Activated CD4-positive, alpha-beta T cell treated with anti-CD3 and anti-CD28 coated beads for 36 hours (primary cell): ENCODE measurements around the gene PCDHGB4. TPM values are rescaled to one million over a fixed set of nuclear protein-coding genes. Genes with fewer than 3 reads are reported as not detected.

Experiments
- ATAC-seq: fragments of 200-7000 bp; cut with Tn5 transposase; one replicate; pipeline ENCODE4 v1.10.0; 2021; ENCODE audit warnings: mild to moderate bottlenecking, moderate library complexity
- CTCF ChIA-PET: fragments of 350-600 bp; sonication (Branson Sonifier 250); formaldehyde crosslinking; loops from one replicate; lab custom pipeline; 2021; ENCODE audit warnings: antibody characterized with exemption; lab: Charles Lee
- POLR2A ChIA-PET: fragments of 350-600 bp; sonication (Branson Sonifier 250); formaldehyde crosslinking; loops from one replicate; lab custom pipeline; 2021; ENCODE audit warnings: antibody characterized with exemption, inconsistent platforms; lab: Charles Lee
- DNase-seq: peaks from one replicate; pipeline ENCODE4 v3.0.0-alpha.2; 2020
- H3K27ac Mint-ChIP-seq: one replicate; pipeline ENCODE4 v1.8.0; 2021; ENCODE audit warnings: mixed read lengths
- H3K27me3 Mint-ChIP-seq: one replicate; pipeline ENCODE4 v1.8.0; 2021; ENCODE audit warnings: mixed read lengths
- H3K36me3 Mint-ChIP-seq: one replicate; pipeline ENCODE4 v1.8.0; 2021; ENCODE audit warnings: low read depth, mixed read lengths
- H3K4me1 Mint-ChIP-seq: one replicate; pipeline ENCODE4 v1.8.0; 2021; ENCODE audit warnings: mixed read lengths
- H3K4me3 Mint-ChIP-seq: one replicate; pipeline ENCODE4 v1.8.0; 2021; ENCODE audit warnings: mild to moderate bottlenecking, moderate library complexity, mixed read lengths
- H3K9me3 Mint-ChIP-seq: one replicate; pipeline ENCODE4 v1.8.0; 2021; ENCODE audit warnings: low read depth, mixed read lengths
- intact Hi-C, 2 experiments: fragments of 100-400 bp; cut with DNase I in 1 of 2; cut with micrococcal nuclease in 1 of 2; formaldehyde crosslinking; loops; one replicate each; pipeline versions ENCODE4 v1.14.2 to v1.15.1; 2022 to 2024; cut with DNase I, micrococcal nuclease
- total RNA-seq, 2 experiments: library from RNA; stranded (reverse); gene quantifications; one replicate each; pipeline ENCODE4 v1.2.3, GENCODE V29; 2021

Gene PCDHGB4
- total RNA-seq, 2 experiments from 2014 or later: 0.09 TPM; not detected in 1

- POLR2A ChIA-PET: no interaction called here
- no peak overlapping the region for H3K4me3 Mint-ChIP-seq
- CTCF ChIA-PET: interaction anchor here (0.6 kb wide), 1 partner anchor 159 kb away, joined by 3 read pairs; the partner anchor contains the start of gene PCDHB10
- no peak for DNase-seq
- intact Hi-C loops: no loop called here
- peaks cover 14% of the 10 kb centered on the region for H3K9me3 Mint-ChIP-seq
- ATAC-seq: no peak
- H3K36me3 Mint-ChIP-seq: peaks cover 8% of the 10 kb centered on the region
- H3K27ac Mint-ChIP-seq: no peak overlapping the region
- peaks cover 65% of the 10 kb centered on the region for H3K27me3 Mint-ChIP-seq
- no peaks in the 10 kb centered on the region for H3K4me1 Mint-ChIP-seq
Measured at GRCh38 chr5:141351591-141351990, 35.9 kb upstream of the PCDHGB4 start.

- intact Hi-C loops: no loop called here
- DNase-seq (no peak), ATAC-seq (no peak)
- H3K9me3 Mint-ChIP-seq: peaks cover 11% of the 10 kb centered on the region
- H3K27ac Mint-ChIP-seq: no peak within 1 kb of the TSS
- H3K27me3 Mint-ChIP-seq: peaks cover 68% of the 10 kb centered on the region
- H3K36me3 Mint-ChIP-seq: peaks cover 9% of the 10 kb centered on the region
- H3K4me1 Mint-ChIP-seq: peaks cover 2% of the 10 kb centered on the region
- ChIA-PET POLR2A (no interaction called here), CTCF (interaction anchor here (0.8 to 2.0 kb wide), 11 partner anchors 9 to 203 kb away, joined by 3 to 8 read pairs (median 4); partner anchors contain the start of genes PCDHGA12, PCDHGA5, PCDHGB3 and TAF7)
- peak within 1 kb of the TSS; percentile 37 for H3K4me3 Mint-ChIP-seq
Measured at GRCh38 chr5:141354900-141355469, 32.5 kb upstream of the PCDHGB4 start, which contains the start of gene PCDHGA4. TSS of gene PCDHGA4 (plus strand) at chr5:141355021. CDS start at chr5:141355108, 87 bp downstream.

GRCh38 chr5:141355641-141356040 is 31.9 kb upstream of the PCDHGB4 start:
- H3K9me3 Mint-ChIP-seq: peaks cover 17% of the 10 kb centered on the region
- H3K27ac Mint-ChIP-seq: no peak overlapping the region
- intact Hi-C loops: no loop called here
- ChIA-PET POLR2A (no interaction called here), CTCF (interaction anchor here (0.8 to 2.0 kb wide), 10 partner anchors 8 to 209 kb away, joined by 3 to 8 read pairs (median 4); partner anchors contain the start of genes PCDHGA12, PCDHGA5 and TAF7)
- H3K4me3 Mint-ChIP-seq: peak overlapping the region; percentile 37
- ATAC-seq (no peak), DNase-seq (no peak)
- H3K36me3 Mint-ChIP-seq: peaks cover 12% of the 10 kb centered on the region
- peaks cover 2% of the 10 kb centered on the region for H3K4me1 Mint-ChIP-seq
- peaks cover 70% of the 10 kb centered on the region for H3K27me3 Mint-ChIP-seq

- peaks cover 17% of the 10 kb centered on the region for H3K36me3 Mint-ChIP-seq
- H3K27me3 Mint-ChIP-seq: peaks cover 70% of the 10 kb centered on the region
- peaks cover 19% of the 10 kb centered on the region for H3K9me3 Mint-ChIP-seq
- ChIA-PET CTCF (interaction anchor here (0.6 to 2.0 kb wide), 9 partner anchors 22 to 208 kb away, joined by 3 to 8 read pairs (median 5); partner anchors contain the start of genes PCDHGA12 and TAF7), POLR2A (no interaction called here)
- no peak for ATAC-seq
- no peak overlapping the region for H3K27ac Mint-ChIP-seq
- intact Hi-C loops: no loop called here
- peaks cover 2% of the 10 kb centered on the region for H3K4me1 Mint-ChIP-seq
- H3K4me3 Mint-ChIP-seq: no peak overlapping the region
- no peak for DNase-seq
Measured at GRCh38 chr5:141356133-141356532, 31.4 kb upstream of the PCDHGB4 start.

GRCh38 chr5:141356950-141357349 is 30.5 kb upstream of the PCDHGB4 start:
- H3K4me3 Mint-ChIP-seq: no peak overlapping the region
- intact Hi-C loops: no loop called here
- ChIA-PET CTCF (interaction anchor here (0.6 to 1.5 kb wide), 2 partner anchors 63 to 207 kb away, joined by 3 to 5 read pairs; no protein-coding TSS in a partner anchor), POLR2A (no interaction called here)
- H3K9me3 Mint-ChIP-seq: peaks cover 22% of the 10 kb centered on the region
- H3K27me3 Mint-ChIP-seq: peaks cover 70% of the 10 kb centered on the region
- peaks cover 19% of the 10 kb centered on the region for H3K36me3 Mint-ChIP-seq
- ATAC-seq (no peak), DNase-seq (no peak)
- peaks cover 2% of the 10 kb centered on the region for H3K4me1 Mint-ChIP-seq
- H3K27ac Mint-ChIP-seq: no peak overlapping the region

GRCh38 chr5:141359790-141360426 is 27.6 kb upstream of the PCDHGB4 start, which contains the start of gene PCDHGB2:
TSS of gene PCDHGB2 (plus strand) at chr5:141359994. CDS start at chr5:141360136, 142 bp downstream.
- ChIA-PET POLR2A (no interaction called here), CTCF (interaction anchor here (1.0 to 2.4 kb wide), 5 partner anchors 10 to 204 kb away, joined by 3 to 6 read pairs (median 4); partner anchors contain the start of gene PCDHGA12)
- Mint-ChIP-seq H3K27me3 (peaks cover 76% of the 10 kb centered on the region), H3K4me3 (peak within 1 kb of the TSS; percentile 61), H3K9me3 (peaks cover 32% of the 10 kb centered on the region), H3K27ac (no peak within 1 kb of the TSS), H3K36me3 (peaks cover 26% of the 10 kb centered on the region), H3K4me1 (peaks cover 2% of the 10 kb centered on the region)
- ATAC-seq (peak; percentile 19), DNase-seq (no peak)
- intact Hi-C loops: loop anchor here (5.0 to 10.0 kb wide), 5 partner anchors 115 to 565 kb away; partner anchors contain the start of genes PCDHA12 (in 1 of the 2), PCDHA2 (in 1 of the 2), PCDHA8 (in 1 of the 2) and PCDHA9 (in 1 of the 2)

GRCh38 chr5:141360685-141361084 is 26.8 kb upstream of the PCDHGB4 start:
- no peak for DNase-seq
- no peak overlapping the region for H3K27ac Mint-ChIP-seq
- CTCF ChIA-PET: interaction anchor here (1.1 kb wide), 1 partner anchor 25 kb away, joined by 3 read pairs; no protein-coding TSS in a partner anchor
- H3K4me1 Mint-ChIP-seq: peaks cover 2% of the 10 kb centered on the region
- POLR2A ChIA-PET: no interaction called here
- H3K9me3 Mint-ChIP-seq: peaks cover 38% of the 10 kb centered on the region
- H3K4me3 Mint-ChIP-seq: no peak overlapping the region
- ATAC-seq: no peak
- intact Hi-C loops: loop anchor here (5.0 to 10.0 kb wide), 5 partner anchors 116 to 566 kb away; partner anchors contain the start of genes PCDHA12 (in 1 of the 2), PCDHA2 (in 1 of the 2), PCDHA8 (in 1 of the 2) and PCDHA9 (in 1 of the 2)
- H3K27me3 Mint-ChIP-seq: peaks cover 80% of the 10 kb centered on the region
- peaks cover 34% of the 10 kb centered on the region for H3K36me3 Mint-ChIP-seq

GRCh38 chr5:141362719-141363118 is 24.8 kb upstream of the PCDHGB4 start:
- no peak for ATAC-seq
- peaks cover 38% of the 10 kb centered on the region for H3K36me3 Mint-ChIP-seq
- CTCF ChIA-PET: interaction anchor here (0.5 to 1.0 kb wide), 3 partner anchors 150 to 1429 kb away, joined by 3 read pairs; no protein-coding TSS in a partner anchor
- POLR2A ChIA-PET: no interaction called here
- H3K27me3 Mint-ChIP-seq: peaks cover 73% of the 10 kb centered on the region
- peaks cover 2% of the 10 kb centered on the region for H3K4me1 Mint-ChIP-seq
- H3K4me3 Mint-ChIP-seq: no peak overlapping the region
- intact Hi-C loops: loop anchor here (1.0 to 10.0 kb wide), 6 partner anchors 12 to 568 kb away; partner anchors contain the start of genes PCDHA12 (in 1 of the 2), PCDHA2 (in 1 of the 2), PCDHA8 (in 1 of the 2) and PCDHA9 (in 1 of the 2)
- DNase-seq: no peak
- H3K27ac Mint-ChIP-seq: no peak overlapping the region
- peaks cover 40% of the 10 kb centered on the region for H3K9me3 Mint-ChIP-seq

- H3K27me3 Mint-ChIP-seq: peaks cover 71% of the 10 kb centered on the region
- ChIA-PET POLR2A (no interaction called here), CTCF (interaction anchor here (0.6 to 1.7 kb wide), 7 partner anchors 9 to 188 kb away, joined by 3 to 4 read pairs (median 3); partner anchors contain the start of genes PCDHGA2, PCDHGA4 and PCDHGB6)
- peaks cover 38% of the 10 kb centered on the region for H3K36me3 Mint-ChIP-seq
- H3K4me3 Mint-ChIP-seq: no peak within 1 kb of the TSS
- H3K27ac Mint-ChIP-seq: no peak within 1 kb of the TSS
- H3K4me1 Mint-ChIP-seq: peaks cover 2% of the 10 kb centered on the region
- intact Hi-C loops: loop anchor here (5.0 to 10.0 kb wide), 5 partner anchors 119 to 569 kb away; partner anchors contain the start of genes PCDHA12 (in 1 of the 2), PCDHA2 (in 1 of the 2), PCDHA8 (in 1 of the 2) and PCDHA9 (in 1 of the 2)
- ATAC-seq (no peak), DNase-seq (no peak)
- peaks cover 40% of the 10 kb centered on the region for H3K9me3 Mint-ChIP-seq
Measured at GRCh38 chr5:141363952-141364660, 23.4 kb upstream of the PCDHGB4 start, which contains the start of gene PCDHGA5. TSS of gene PCDHGA5 (plus strand) at chr5:141364162. CDS start at chr5:141364331, 169 bp downstream.
